HG03442 (cell line): ENCODE measurements around the gene UBE2V1.
A peak's percentile ranks its signal among the peaks of the same experiment; 100 is the strongest.
"Not testable (repeated sequence)": the region's sequence is repeated elsewhere in the genome, so short reads cannot be mapped to it uniquely, and the experiment has no call there.

ENCODE experiments used
- ATAC-seq: cut with Tn5 transposase; IDR thresholded peaks from one replicate; pipeline ENCODE4 v1.9.1; 2021; ENCODE audit warnings: mild to moderate bottlenecking, moderate library complexity; ENCODE audit not compliant: unreplicated experiment

UBE2V1 gene

GRCh38 chr20:50115591-50116367 is 2.8 kb upstream of the UBE2V1 start:
- ATAC-seq, result peak; percentile 68

DNA sequence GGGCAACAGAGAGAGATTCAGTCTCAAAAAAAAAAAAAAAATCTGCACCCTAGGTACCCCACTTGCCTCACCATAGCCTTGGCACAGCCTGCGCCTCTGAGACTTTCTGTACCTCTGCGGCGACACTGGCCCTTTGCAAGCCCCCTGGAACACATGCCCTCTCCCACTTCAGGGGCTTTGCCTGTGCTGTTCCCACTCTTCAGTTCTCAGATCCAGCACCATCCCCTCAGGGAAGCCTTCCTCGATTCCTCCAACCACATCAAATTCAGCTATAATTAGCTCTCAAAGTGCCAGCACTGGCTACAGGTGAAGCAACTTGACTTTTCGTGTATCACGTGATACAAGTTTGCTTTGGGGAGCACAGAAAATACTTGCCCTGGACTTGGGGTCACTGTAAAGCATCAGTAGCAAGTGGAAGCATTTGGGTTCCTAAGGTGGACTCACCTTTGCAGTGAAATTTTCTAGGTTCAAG is 2.1 kb upstream of the UBE2V1 start:
- no peak for ATAC-seq

- ATAC-seq, result no peak
Observed at GRCh38 chr20:50113420-50114224, 672 bp upstream of the UBE2V1 start.

- no peak for ATAC-seq
Observed at GRCh38 chr20:50111829-50112495, 988 bp downstream of the UBE2V1 start.

GRCh38 chr20:50111120-50111828 is 1.7 kb downstream of the UBE2V1 start:
- ATAC-seq, result no peak

DNA sequence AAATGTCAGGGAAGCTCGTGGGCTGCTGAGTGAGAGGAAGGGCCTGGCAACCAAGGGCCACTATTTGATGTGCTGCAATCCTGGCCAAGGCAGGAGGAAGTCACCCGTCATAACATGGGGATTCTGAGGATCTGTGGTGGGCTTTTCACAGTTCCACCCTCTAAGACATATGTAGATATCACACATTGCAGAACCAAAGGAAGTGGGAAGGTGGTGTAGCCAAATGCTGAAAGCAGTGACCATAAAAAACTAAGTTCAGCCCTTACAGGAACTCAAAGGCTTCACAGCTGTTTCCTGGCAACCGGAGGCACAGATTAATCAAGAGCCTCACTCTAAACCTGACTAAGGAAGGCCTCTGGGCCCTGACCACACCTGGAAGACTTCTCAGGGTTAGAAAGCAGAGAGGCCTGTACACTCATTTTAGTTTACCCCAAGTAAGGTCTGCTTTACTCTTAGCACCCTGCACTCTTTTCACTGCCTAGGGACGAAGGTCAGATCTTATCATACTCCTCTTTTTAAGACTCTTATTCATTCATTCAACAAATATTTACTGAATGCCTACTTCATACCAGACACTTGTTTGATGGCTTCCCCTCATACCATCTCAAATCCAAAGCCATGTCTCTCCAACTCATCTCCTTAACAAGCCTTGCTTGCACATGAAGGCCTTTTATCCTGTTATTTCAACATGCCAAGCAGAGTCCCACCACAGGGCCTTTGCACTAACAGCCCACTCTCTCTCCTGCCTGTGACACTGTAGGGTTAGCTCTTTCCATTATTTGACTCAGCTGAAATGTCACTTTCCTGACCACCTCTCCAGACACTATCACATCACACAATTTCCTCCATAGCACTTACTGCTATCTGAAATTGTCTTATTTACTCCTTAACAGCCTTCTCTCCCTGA is 2.6 kb downstream of the UBE2V1 start:
- ATAC-seq, result no peak

GRCh38 chr20:50108556-50109235 is 4.3 kb downstream of the UBE2V1 start:
- ATAC-seq, result no peak

- no peak for ATAC-seq
Observed at GRCh38 chr20:50107796-50108331, 5.1 kb downstream of the UBE2V1 start.

DNA sequence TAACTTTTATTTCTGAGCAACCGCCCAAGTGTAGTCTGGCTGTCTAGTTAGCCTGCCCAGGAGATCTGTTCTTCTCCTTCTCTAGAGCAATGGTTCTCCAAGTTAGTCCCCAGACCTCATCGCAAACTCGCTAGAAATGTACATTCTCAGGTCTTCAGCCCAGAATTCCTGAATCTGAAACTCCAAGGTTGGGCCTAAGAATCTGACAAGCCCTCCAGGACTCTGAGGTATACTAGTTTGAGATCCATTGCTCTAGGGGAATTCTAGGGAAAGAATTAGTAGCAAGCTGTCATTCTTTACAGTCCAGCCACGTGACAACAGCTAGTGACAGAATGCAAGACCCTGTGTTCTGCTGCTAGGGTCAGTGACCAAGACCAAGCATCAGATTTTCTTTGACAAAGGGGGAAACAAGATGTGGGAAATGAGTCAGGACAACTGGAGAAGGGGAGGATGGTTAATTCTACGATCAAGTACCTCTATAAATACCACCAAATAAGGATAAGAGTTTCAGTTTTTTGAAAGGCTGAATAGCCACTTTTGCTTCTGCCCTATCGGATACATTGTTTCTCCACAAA is 5.8 kb downstream of the UBE2V1 start:
- ATAC-seq, result no peak

- not testable (repeated sequence) for ATAC-seq
Observed at GRCh38 chr20:50106669-50107068, 6.3 kb downstream of the UBE2V1 start.

- ATAC-seq, result not testable (repeated sequence)
Observed at GRCh38 chr20:50103464-50104107, 9.4 kb downstream of the UBE2V1 start.

- not testable (repeated sequence) for ATAC-seq
Observed at GRCh38 chr20:50102551-50102950, 10.4 kb downstream of the UBE2V1 start.

DNA sequence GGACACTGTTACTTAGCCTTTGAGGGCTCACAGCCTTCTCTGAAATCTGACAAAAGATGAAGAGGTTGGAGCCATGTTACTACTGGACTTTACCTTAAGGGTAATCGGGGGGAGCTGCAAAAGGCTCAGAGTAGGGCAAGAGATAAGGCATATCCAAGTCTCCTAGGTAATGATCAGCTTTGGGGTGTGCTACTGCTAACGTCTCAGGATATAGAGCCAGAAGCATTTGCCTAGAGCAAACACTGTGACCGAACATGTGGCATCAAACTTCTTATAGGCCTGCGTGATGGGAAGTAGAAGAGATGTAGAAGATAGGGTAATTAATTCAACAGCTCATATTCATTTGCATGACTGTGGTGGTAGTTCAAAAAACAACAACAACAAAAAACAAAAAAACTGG is 11.1 kb downstream of the UBE2V1 start:
- ATAC-seq, result no peak

GRCh38 chr20:50101281-50101680 is 11.7 kb downstream of the UBE2V1 start:
- ATAC-seq, result no peak

- no peak for ATAC-seq
Observed at GRCh38 chr20:50100552-50100951, 12.4 kb downstream of the UBE2V1 start.

GRCh38 chr20:50099565-50099991 is 13.4 kb downstream of the UBE2V1 start:
- no peak for ATAC-seq

DNA sequence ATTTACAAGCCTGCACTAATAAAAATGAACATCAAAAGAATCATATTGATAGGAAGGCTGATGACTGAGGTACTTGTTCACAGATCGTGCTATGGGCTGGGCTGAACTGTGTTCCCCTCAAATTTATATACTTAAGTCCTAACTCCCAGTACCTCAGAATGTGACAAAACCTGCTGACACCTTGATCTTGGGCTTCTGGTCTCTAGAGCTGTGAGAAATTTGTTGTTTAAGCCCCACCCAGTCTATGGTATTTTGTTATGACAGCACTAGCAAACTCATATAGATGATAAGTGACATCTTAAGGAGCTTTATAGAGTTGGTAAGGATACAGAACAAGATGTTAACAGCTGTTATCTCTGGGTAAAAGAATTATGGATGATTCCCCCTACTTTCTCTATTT is 13.8 kb downstream of the UBE2V1 start:
- no peak for ATAC-seq

DNA sequence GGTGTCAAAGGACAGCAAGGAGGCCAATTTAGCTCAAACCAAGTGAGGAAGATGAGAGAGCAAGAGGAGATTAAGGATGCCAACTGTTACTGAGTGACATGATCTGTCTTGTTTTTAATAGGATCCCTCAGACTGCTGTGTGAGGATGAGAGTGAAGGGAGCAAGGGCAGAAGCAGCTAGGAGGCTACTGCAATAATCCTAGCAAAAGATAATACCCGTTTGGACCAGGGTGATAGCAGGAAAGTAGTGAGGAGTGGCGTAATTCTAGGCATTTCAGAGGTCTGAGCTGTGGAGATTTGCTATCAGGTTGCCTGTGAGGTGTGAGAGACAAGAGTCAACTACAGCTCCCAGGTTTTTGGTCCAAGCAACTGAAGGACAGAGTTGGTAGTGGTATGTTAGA is 14.7 kb downstream of the UBE2V1 start:
- ATAC-seq, result no peak
